Ishikawa (cell line): ENCODE results near the gene ZBTB20.

Experiments used
- CEBPB ChIP-seq: IDR thresholded peaks from 2 replicates; pipeline ENCODE4 v1.6.1; 2012
- NFIC ChIP-seq: IDR thresholded peaks from 2 replicates; pipeline ENCODE4 v1.6.1; 2012
- TF ChIP-seq, protein P1 (sequence below): IDR thresholded peaks from 2 replicates; pipeline ENCODE4 v1.6.1; 2012

DNA sequence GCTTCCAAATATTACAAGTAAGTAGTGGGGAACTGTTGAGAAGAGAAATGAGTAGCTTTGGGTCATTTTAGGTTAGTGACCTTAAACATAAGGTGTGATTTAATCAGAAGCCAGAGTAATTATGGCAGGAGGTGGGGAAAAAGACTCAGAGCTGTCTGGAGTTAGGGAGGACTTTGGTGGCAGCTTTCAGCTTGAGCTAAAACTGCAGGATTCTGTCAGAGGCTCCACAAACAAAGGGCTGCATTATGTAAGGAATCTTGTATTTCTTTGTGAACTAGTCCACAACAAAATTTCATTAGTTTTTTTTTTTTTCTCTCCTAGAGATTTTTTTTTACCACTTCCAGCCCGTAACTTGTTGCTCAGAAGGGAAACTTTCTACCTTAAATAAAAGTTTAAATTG is 507.9 kb downstream of the ZBTB20 start:
- TF ChIP-seq, protein P1, sequence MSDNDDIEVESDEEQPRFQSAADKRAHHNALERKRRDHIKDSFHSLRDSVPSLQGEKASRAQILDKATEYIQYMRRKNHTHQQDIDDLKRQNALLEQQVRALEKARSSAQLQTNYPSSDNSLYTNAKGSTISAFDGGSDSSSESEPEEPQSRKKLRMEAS, result no peak
- TF ChIP-seq CEBPB (no peak), NFIC (no peak)
